ENCODE data around the gene FGFR3. TPM values are rescaled to one million over a fixed set of nuclear protein-coding genes. Genes with fewer than 3 reads are reported as not detected.

FGFR3 gene
- total RNA-seq, 1 donor from 2014 or later, result 169 TPM

DNA sequence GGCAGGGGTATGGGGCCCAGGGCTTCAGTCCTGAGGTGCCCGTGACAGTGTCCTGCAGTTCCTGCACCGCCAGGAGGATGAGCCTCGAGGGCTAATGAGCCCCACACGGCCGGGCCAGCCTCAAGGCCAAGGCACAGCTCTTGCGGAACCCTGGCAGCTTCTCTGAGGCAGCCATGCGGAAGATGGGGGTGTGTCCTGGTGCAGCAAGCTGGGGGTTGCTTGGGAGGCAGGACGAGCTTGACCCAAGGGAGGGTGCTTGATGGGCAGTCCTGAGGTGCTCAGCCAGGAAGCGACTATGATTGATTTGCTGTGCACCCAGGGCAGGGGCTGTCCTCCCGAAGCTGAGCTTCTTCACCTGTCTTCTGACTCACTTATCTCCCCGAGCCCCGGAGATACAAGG is 9.1 kb upstream of the FGFR3 start:
- Mint-ChIP-seq H3K27me3 (no peaks in the 10 kb centered on the region), H3K9me3 (ENCODE audit: low read depth) (no peaks in the 10 kb centered on the region)

DNA sequence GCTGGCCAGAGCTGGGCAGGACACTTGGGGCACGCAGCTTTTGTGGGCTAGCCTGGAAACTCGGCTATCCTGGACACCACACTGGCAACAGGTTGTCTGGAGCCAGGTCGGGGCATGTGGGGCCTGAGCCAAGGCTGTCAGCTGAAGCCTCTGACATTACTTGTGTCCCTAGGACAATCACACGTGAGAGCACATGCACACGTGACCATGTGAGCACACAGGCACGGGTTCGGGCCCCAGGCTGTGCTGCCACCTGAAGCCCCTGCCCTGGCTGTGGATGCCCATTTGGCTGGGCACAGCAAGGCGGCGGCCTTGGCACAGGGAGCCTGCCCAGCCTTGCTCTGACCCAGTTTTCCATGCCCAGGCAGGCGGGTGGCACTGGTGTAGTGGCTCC is 8.7 kb upstream of the FGFR3 start:
- no peak for DNase-seq (ENCODE audit: low spot score, unreplicated experiment)
- Mint-ChIP-seq H3K9me3 (ENCODE audit: low read depth) (no peaks in the 10 kb centered on the region), H3K4me1 (ENCODE audit: low read depth) (peaks cover 8% of the 10 kb centered on the region), H3K4me3 (ENCODE audit: low read depth) (no peak overlapping the region), H3K27ac (no peak overlapping the region), H3K27me3 (no peaks in the 10 kb centered on the region), H3K36me3 (ENCODE audit: insufficient read depth) (no peaks in the 10 kb centered on the region)
- TF ChIP-seq, protein P1, sequence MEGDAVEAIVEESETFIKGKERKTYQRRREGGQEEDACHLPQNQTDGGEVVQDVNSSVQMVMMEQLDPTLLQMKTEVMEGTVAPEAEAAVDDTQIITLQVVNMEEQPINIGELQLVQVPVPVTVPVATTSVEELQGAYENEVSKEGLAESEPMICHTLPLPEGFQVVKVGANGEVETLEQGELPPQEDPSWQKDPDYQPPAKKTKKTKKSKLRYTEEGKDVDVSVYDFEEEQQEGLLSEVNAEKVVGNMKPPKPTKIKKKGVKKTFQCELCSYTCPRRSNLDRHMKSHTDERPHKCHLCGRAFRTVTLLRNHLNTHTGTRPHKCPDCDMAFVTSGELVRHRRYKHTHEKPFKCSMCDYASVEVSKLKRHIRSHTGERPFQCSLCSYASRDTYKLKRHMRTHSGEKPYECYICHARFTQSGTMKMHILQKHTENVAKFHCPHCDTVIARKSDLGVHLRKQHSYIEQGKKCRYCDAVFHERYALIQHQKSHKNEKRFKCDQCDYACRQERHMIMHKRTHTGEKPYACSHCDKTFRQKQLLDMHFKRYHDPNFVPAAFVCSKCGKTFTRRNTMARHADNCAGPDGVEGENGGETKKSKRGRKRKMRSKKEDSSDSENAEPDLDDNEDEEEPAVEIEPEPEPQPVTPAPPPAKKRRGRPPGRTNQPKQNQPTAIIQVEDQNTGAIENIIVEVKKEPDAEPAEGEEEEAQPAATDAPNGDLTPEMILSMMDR (IDR thresholded peaks at IDR 0.05; ENCODE audit: unreplicated experiment), result no peak

More for the DNA sequence above, 9.1 kb upstream of the FGFR3 start:
- TF ChIP-seq, protein P1 (IDR thresholded peaks at IDR 0.05; ENCODE audit: unreplicated experiment), result no peak
- Mint-ChIP-seq H3K36me3 (ENCODE audit: insufficient read depth) (no peaks in the 10 kb centered on the region), H3K4me1 (ENCODE audit: low read depth) (peaks cover 9% of the 10 kb centered on the region), H3K4me3 (ENCODE audit: low read depth) (no peak overlapping the region), H3K27ac (no peak overlapping the region)
- no peak for DNase-seq (ENCODE audit: low spot score, unreplicated experiment)

DNA sequence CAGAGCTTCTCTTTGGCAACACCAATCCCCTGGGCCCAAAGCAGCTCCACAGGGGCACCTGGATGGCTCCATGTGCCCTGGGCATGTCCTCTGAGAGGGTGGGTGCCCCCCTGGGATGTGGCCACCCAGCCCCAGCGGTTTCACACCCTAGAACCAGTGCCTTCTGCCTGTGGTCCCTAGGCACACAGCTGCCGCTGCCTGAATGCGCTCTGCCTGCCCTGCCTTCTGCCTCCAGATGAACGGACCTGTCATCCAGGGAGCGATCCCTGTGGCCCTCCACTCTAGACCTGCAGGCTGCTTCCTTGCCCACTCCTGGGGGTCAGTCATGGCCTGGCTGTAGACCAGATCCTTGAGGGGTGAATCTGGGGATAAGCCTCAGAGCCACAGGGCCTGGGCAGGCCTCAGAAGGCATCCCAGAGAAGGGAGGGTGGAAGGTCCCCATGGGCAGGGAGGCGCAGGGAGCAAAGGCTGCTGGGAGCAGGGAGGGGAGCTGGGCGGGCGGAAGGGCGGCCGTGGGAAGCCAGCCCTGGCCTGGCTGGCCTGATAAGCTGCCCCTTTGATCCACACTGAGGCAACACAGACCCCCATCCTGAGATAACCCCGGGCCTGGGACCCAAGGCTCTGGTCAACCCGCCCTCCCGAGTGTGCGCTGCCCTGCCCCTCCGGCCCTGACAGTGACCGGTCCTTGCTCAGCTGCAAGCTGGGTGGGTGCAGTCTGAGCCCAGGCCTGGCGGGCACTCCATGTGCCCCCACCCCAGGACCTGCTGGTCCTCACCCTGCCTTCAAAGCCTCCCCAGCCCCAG is 8.1 kb upstream of the FGFR3 start:
- H3K4me1 Mint-ChIP-seq (ENCODE audit: low read depth), result peaks cover 8% of the 10 kb centered on the region
- TF ChIP-seq, protein P1 (IDR thresholded peaks at IDR 0.05; ENCODE audit: unreplicated experiment), result no peak
- no peaks in the 10 kb centered on the region for H3K36me3 Mint-ChIP-seq (ENCODE audit: insufficient read depth)
- H3K4me3 Mint-ChIP-seq (ENCODE audit: low read depth), result no peak overlapping the region
- H3K9me3 Mint-ChIP-seq (ENCODE audit: low read depth), result no peaks in the 10 kb centered on the region
- H3K27me3 Mint-ChIP-seq, result peaks cover under 1% of the 10 kb centered on the region
- H3K27ac Mint-ChIP-seq, result no peak overlapping the region
- no peak for DNase-seq (ENCODE audit: low spot score, unreplicated experiment)

DNA sequence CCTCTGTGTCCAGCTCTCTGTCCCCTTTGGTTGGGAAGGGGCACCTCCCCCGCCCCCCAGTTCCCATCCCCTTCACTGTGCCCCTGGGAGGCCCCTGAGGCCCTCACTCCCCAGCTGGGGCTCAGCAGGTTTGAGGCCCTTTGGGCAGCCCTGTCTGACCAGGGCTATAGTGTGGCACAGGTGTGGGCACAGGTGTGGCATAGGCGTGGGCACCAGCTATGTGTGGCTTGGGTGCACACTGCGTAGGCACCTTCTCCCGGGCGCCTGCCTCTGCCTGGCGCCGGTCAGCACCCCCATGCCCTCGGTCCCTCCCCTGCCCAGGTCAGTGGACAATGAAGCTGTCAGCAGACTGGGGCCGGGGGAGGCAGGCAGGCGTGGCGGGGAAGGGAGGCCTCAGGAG is 7.5 kb upstream of the FGFR3 start:
- H3K36me3 Mint-ChIP-seq (ENCODE audit: insufficient read depth), result no peaks in the 10 kb centered on the region
- H3K27me3 Mint-ChIP-seq, result peaks cover 6% of the 10 kb centered on the region
- TF ChIP-seq, protein P1 (IDR thresholded peaks at IDR 0.05; ENCODE audit: unreplicated experiment), result no peak
- no peak for DNase-seq (ENCODE audit: low spot score, unreplicated experiment)
- peaks cover 5% of the 10 kb centered on the region for H3K4me1 Mint-ChIP-seq (ENCODE audit: low read depth)
- H3K9me3 Mint-ChIP-seq (ENCODE audit: low read depth), result no peaks in the 10 kb centered on the region
- H3K27ac Mint-ChIP-seq, result no peak overlapping the region
- no peak overlapping the region for H3K4me3 Mint-ChIP-seq (ENCODE audit: low read depth)

DNA sequence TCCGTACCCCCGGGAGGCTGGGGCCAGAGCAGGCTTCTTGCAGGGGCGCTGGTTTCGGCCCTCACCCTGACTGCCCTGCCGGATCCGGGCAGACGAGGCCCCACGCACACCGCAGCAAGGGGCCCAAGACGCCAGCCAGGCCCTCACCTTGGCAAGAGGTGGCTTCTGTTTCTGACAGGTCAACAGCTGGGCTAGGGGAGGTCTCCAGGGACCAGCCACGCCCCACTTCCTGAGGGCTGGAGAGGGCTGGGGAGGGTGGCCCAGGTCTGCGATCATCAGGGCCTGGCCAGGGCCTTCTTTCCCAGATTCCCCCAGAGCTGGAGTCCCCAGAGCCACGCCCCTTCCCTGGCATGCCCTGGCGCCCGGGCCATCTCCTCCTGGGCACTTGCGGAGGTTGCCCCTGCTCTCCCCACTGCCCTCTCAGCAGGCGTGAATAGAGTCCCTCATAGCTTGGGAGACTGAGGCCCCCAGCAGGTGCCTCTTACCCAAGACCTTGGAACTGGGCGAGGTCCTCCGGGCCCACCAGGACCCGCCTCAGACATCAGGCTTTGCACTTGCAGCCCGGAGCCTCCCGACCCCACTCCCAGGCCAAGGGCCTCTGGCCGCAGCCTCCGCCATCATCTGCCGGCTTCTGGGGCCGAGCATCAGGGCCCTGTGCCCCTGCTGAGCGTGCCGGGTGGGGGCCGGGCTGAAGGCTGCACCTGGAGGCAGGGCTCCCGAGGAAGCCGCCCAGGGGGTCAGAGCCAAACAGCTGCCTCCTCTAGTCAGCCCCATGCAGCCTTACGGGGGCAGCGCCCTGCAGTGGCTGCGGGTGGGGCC is 6.3 kb upstream of the FGFR3 start:
- H3K36me3 Mint-ChIP-seq (ENCODE audit: insufficient read depth), result no peaks in the 10 kb centered on the region
- TF ChIP-seq, protein P1 (IDR thresholded peaks at IDR 0.05; ENCODE audit: unreplicated experiment), result no peak
- peaks cover 12% of the 10 kb centered on the region for H3K27me3 Mint-ChIP-seq
- H3K4me3 Mint-ChIP-seq (ENCODE audit: low read depth), result no peak overlapping the region
- no peaks in the 10 kb centered on the region for H3K9me3 Mint-ChIP-seq (ENCODE audit: low read depth)
- DNase-seq (ENCODE audit: low spot score, unreplicated experiment), result no peak
- peaks cover 5% of the 10 kb centered on the region for H3K4me1 Mint-ChIP-seq (ENCODE audit: low read depth)
- H3K27ac Mint-ChIP-seq, result no peak overlapping the region
